Neural cell (in vitro differentiated cells): ENCODE results near the gene ABCC8. TPM values are rescaled to one million over a fixed set of nuclear protein-coding genes. Genes with fewer than 3 reads are reported as not detected.

Experiments
- H2AFZ ChIP-seq: fragments of 200-600, 300-800 bp; sonication (generic), shearing (Covaris generic); 2 replicates; pipeline ENCODE4 v1.6.0; 2014; ENCODE audit warnings: low read depth, mild to moderate bottlenecking, antibody characterized with exemption, low read length, moderate library complexity
- H3F3A ChIP-seq: fragments of 200-600 bp; shearing (Covaris generic); 2 replicates; pipeline ENCODE4 v1.6.1; 2016; ENCODE audit warnings: mild to moderate bottlenecking, moderate library complexity, mixed read lengths, antibody characterized with exemption, low read length; ENCODE audit not compliant: insufficient read depth, poor library complexity, severe bottlenecking
- H3K27ac ChIP-seq: fragments of 200-600, 300-800 bp; sonication (generic), shearing (Covaris generic); 2 replicates; pipeline ENCODE4 v1.5.1; 2014; ENCODE audit warnings: mild to moderate bottlenecking, low read length, moderate library complexity
- H3K27me3 ChIP-seq: fragments of 300-800, 200-600 bp; sonication (generic), shearing (Covaris generic); 2 replicates; pipeline ENCODE4 v1.6.0; 2014; ENCODE audit warnings: mild to moderate bottlenecking, low read depth, low read length, moderate library complexity; ENCODE audit not compliant: insufficient read depth
- H3K36me3 ChIP-seq: fragments of 300-800, 200-600 bp; sonication (generic), shearing (Covaris generic); 2 replicates; pipeline ENCODE4 v1.5.1; 2014; ENCODE audit warnings: mild to moderate bottlenecking, antibody characterized with exemption, low read length, moderate library complexity; ENCODE audit not compliant: insufficient read depth
- H3K4me2 ChIP-seq: fragments of 300-800, 200-600 bp; sonication (generic), shearing (Covaris generic); 2 replicates; pipeline ENCODE4 v1.6.0; 2014; ENCODE audit warnings: mild to moderate bottlenecking, low read length
- H3K4me3 ChIP-seq: fragments of 300-800, 200-600 bp; sonication (generic), shearing (Covaris generic); 2 replicates; pipeline ENCODE4 v1.5.1; 2014; ENCODE audit warnings: mild to moderate bottlenecking, low read length, moderate library complexity
- H3K79me2 ChIP-seq: fragments of 200-600 bp; shearing (Covaris generic); replicated peaks from 2 replicates; pipeline ENCODE4 v1.6.0; 2014; ENCODE audit warnings: mild to moderate bottlenecking, low read length, moderate library complexity; ENCODE audit not compliant: insufficient read depth
- H3K9ac ChIP-seq: fragments of 300-800, 200-600 bp; sonication (generic), shearing (Covaris generic); 2 replicates; pipeline ENCODE4 v1.6.1; 2016; ENCODE audit warnings: mild to moderate bottlenecking, low read length, mixed read lengths
- H3K9me2 ChIP-seq: fragments of 200-600 bp; shearing (Covaris generic); 2 replicates; pipeline ENCODE4 v1.6.1; 2016; ENCODE audit warnings: mild to moderate bottlenecking, low read length, mixed read lengths; ENCODE audit not compliant: insufficient read depth
- H3K9me3 ChIP-seq: fragments of 200-600, 300-800 bp; sonication (generic), shearing (Covaris generic); 2 replicates; pipeline ENCODE4 v1.6.1; 2016; ENCODE audit warnings: mild to moderate bottlenecking, mixed run types, low read length, moderate library complexity, mixed read lengths
- H4K20me1 ChIP-seq: fragments of 200-600 bp; shearing (Covaris generic); 2 replicates; pipeline ENCODE4 v1.6.1; 2016; ENCODE audit warnings: mild to moderate bottlenecking, mixed run types; ENCODE audit not compliant: insufficient read depth
- EP300 ChIP-seq: fragments of 450-650 bp; conservative IDR thresholded peaks from 2 replicates; pipeline ENCODE4 v1.6.1; 2014; ENCODE audit warnings: antibody characterized with exemption, mild to moderate bottlenecking, moderate library complexity; ENCODE audit not compliant: poor library complexity, severe bottlenecking
- EZH2 ChIP-seq: fragments of 200-600, 300-800 bp; shearing (Covaris generic), sonication (generic); IDR thresholded peaks from 2 replicates; pipeline ENCODE4 v1.6.1; 2014; ENCODE audit warnings: antibody characterized with exemption, low read length, borderline replicate concordance, mild to moderate bottlenecking; ENCODE audit not compliant: insufficient read depth, poor library complexity, severe bottlenecking
- MXI1 ChIP-seq: fragments of 450-650 bp; conservative IDR thresholded peaks from 2 replicates; pipeline ENCODE4 v1.6.1; 2014; ENCODE audit warnings: antibody characterized with exemption, mild to moderate bottlenecking; ENCODE audit not compliant: poor library complexity, severe bottlenecking
- POLR2AphosphoS5 ChIP-seq: IDR thresholded peaks from 2 replicates; pipeline ENCODE4 v1.6.1; 2012
- RAD21 ChIP-seq: fragments of 450-650 bp; conservative IDR thresholded peaks from 2 replicates; pipeline ENCODE4 v1.6.1; 2014; ENCODE audit warnings: antibody characterized with exemption, mild to moderate bottlenecking, moderate library complexity
- SMC3 ChIP-seq: fragments of 450-650 bp; conservative IDR thresholded peaks from 2 replicates; pipeline ENCODE4 v1.6.1; 2014; ENCODE audit warnings: antibody characterized with exemption, mild to moderate bottlenecking, moderate library complexity; ENCODE audit not compliant: poor library complexity
- TAF1 ChIP-seq: IDR thresholded peaks from 2 replicates; pipeline ENCODE4 v1.6.1; 2012; ENCODE audit warnings: low read depth
- polyA plus RNA-seq: library from polyadenylated mRNA; depleted of rRNA; stranded (reverse); fragments of >200 nt; gene quantifications from 2 replicates; pipeline ENCODE4 v1.2.3, GENCODE V29; 2014
- TF ChIP-seq, protein P1 (sequence below): fragments of 450-650 bp; IDR thresholded peaks from 2 replicates; pipeline ENCODE4 v1.5.1; 2014; ENCODE audit warnings: antibody characterized with exemption, mild to moderate bottlenecking, moderate library complexity; ENCODE audit not compliant: poor library complexity, severe bottlenecking
- TF ChIP-seq, protein P2 (sequence below): IDR thresholded peaks from 2 replicates; pipeline ENCODE4 v1.6.1; 2012; ENCODE audit warnings: borderline replicate concordance

Gene ABCC8
- polyA plus RNA-seq, 1 donor from 2014 or later = 13.2 TPM

DNA sequence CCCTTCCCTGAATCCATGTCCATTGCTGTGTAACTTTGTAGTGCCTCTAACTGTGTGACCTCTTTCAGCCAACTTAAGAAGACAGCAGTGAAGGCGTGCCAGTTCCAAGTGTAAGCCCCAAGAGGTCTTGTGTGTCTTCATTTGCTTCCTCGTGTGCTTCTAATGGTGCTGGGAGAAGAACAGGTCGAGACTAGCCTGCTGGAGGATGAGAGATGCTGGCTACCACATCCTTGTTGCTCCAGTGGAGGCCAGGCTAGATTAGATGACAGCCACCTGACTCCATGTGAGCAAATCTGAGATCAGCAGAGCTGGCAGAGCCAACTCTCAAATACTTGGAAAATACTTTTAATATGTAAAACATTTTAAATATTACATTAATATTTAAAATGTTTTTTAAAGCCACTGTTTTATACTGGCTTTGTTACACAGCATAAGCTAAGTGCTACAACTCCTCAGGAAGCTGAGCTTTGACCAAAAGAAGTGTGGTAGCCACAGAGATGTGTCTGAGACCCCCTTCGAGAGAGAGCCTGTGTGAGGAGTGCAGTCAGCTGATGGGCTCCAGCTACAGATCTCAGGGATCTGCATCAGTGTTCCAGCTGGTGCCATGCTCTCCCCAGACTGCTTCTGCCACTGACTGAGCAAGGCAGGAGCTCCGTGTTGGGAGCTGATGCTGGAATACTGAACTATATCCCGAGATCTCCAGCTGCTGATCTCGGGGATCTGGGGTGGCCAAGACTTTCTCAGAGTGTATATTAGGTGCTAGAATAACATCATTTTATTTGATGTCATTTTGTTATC lies 97.1 kb downstream of the ABCC8 start:
- H3K9me3 ChIP-seq = no peaks in the 10 kb centered on the region
- no peaks in the 10 kb centered on the region for H3K9me2 ChIP-seq
- no peak overlapping the region for H3K4me2 ChIP-seq
- no peaks in the 10 kb centered on the region for H3F3A ChIP-seq
- H4K20me1 ChIP-seq = no peaks in the 10 kb centered on the region
- no peaks in the 10 kb centered on the region for H3K79me2 ChIP-seq
- no peaks in the 10 kb centered on the region for H3K27me3 ChIP-seq
- no peak overlapping the region for H3K9ac ChIP-seq
- H2AFZ ChIP-seq = no peak overlapping the region
- H3K4me3 ChIP-seq = no peak overlapping the region
- H3K27ac ChIP-seq = no peak overlapping the region
- TF ChIP-seq, protein P1, sequence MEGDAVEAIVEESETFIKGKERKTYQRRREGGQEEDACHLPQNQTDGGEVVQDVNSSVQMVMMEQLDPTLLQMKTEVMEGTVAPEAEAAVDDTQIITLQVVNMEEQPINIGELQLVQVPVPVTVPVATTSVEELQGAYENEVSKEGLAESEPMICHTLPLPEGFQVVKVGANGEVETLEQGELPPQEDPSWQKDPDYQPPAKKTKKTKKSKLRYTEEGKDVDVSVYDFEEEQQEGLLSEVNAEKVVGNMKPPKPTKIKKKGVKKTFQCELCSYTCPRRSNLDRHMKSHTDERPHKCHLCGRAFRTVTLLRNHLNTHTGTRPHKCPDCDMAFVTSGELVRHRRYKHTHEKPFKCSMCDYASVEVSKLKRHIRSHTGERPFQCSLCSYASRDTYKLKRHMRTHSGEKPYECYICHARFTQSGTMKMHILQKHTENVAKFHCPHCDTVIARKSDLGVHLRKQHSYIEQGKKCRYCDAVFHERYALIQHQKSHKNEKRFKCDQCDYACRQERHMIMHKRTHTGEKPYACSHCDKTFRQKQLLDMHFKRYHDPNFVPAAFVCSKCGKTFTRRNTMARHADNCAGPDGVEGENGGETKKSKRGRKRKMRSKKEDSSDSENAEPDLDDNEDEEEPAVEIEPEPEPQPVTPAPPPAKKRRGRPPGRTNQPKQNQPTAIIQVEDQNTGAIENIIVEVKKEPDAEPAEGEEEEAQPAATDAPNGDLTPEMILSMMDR = no peak
- TF ChIP-seq EZH2 = no peak
- TF ChIP-seq SMC3 = no peak
- no peak for TF ChIP-seq TAF1
- no peak for TF ChIP-seq EP300
- TF ChIP-seq, protein P2, sequence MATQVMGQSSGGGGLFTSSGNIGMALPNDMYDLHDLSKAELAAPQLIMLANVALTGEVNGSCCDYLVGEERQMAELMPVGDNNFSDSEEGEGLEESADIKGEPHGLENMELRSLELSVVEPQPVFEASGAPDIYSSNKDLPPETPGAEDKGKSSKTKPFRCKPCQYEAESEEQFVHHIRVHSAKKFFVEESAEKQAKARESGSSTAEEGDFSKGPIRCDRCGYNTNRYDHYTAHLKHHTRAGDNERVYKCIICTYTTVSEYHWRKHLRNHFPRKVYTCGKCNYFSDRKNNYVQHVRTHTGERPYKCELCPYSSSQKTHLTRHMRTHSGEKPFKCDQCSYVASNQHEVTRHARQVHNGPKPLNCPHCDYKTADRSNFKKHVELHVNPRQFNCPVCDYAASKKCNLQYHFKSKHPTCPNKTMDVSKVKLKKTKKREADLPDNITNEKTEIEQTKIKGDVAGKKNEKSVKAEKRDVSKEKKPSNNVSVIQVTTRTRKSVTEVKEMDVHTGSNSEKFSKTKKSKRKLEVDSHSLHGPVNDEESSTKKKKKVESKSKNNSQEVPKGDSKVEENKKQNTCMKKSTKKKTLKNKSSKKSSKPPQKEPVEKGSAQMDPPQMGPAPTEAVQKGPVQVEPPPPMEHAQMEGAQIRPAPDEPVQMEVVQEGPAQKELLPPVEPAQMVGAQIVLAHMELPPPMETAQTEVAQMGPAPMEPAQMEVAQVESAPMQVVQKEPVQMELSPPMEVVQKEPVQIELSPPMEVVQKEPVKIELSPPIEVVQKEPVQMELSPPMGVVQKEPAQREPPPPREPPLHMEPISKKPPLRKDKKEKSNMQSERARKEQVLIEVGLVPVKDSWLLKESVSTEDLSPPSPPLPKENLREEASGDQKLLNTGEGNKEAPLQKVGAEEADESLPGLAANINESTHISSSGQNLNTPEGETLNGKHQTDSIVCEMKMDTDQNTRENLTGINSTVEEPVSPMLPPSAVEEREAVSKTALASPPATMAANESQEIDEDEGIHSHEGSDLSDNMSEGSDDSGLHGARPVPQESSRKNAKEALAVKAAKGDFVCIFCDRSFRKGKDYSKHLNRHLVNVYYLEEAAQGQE = no peak
- no peak for TF ChIP-seq MXI1
- TF ChIP-seq POLR2AphosphoS5 = no peak
- no peak for TF ChIP-seq RAD21
- H3K36me3 ChIP-seq = no peaks in the 10 kb centered on the region

- H3K79me2 ChIP-seq = no peaks in the 10 kb centered on the region
- H3K4me2 ChIP-seq = no peak overlapping the region
- H3K9me2 ChIP-seq = no peaks in the 10 kb centered on the region
- H3K27ac ChIP-seq = no peak overlapping the region
- TF ChIP-seq MXI1 = no peak
- TF ChIP-seq EZH2 = no peak
- no peak for TF ChIP-seq RAD21
- TF ChIP-seq, protein P1 = no peak
- no peak for TF ChIP-seq TAF1
- TF ChIP-seq, protein P2 = no peak
- no peak for TF ChIP-seq SMC3
- TF ChIP-seq EP300 = no peak
- no peak for TF ChIP-seq POLR2AphosphoS5
- no peaks in the 10 kb centered on the region for H3F3A ChIP-seq
- no peak overlapping the region for H3K9ac ChIP-seq
- no peaks in the 10 kb centered on the region for H3K36me3 ChIP-seq
- H3K9me3 ChIP-seq = no peaks in the 10 kb centered on the region
- no peak overlapping the region for H3K4me3 ChIP-seq
- H2AFZ ChIP-seq = no peak overlapping the region
- no peaks in the 10 kb centered on the region for H4K20me1 ChIP-seq
- no peaks in the 10 kb centered on the region for H3K27me3 ChIP-seq
Observed at GRCh38 chr11:17378655-17379054, 98.0 kb downstream of the ABCC8 start.
